ENCODE measurements around the gene IFT52.

Gene IFT52

GRCh38 chr20:43689165-43689564 is 98.4 kb downstream of the IFT52 start:
- Histone ChIP-seq H3K27ac (ENCODE audit: low read length) (no peak overlapping the region), H3K36me3 (ENCODE audit: control insufficient read depth, insufficient read depth, low read length) (peaks cover 20% of the 10 kb centered on the region), H3K4me3 (ENCODE audit: low read length) (no peak overlapping the region), H3K27me3 (ENCODE audit: control insufficient read depth, insufficient read depth, low read length) (no peaks in the 10 kb centered on the region; the same call in 1 of the 2 replicates), H3K4me1 (ENCODE audit: control insufficient read depth, insufficient read depth, low read length) (no peaks in the 10 kb centered on the region), H3K9me3 (ENCODE audit: control insufficient read depth, insufficient read depth, low read length) (no peaks in the 10 kb centered on the region)
- no CpG with 5 or more reads among the region's 4 CpGs for WGBS (ENCODE audit: insufficient coverage, insufficient read length)
- DNase-seq (ENCODE audit: low read depth, low spot score): no peak

GRCh38 chr20:43690943-43691598 is 100.3 kb downstream of the IFT52 start:
- no CpG with 5 or more reads among the region's 9 CpGs for whole genome bisulfite sequencing (ENCODE audit: insufficient coverage, insufficient read length)
- Histone ChIP-seq H3K4me3 (ENCODE audit: low read length) (no peak overlapping the region), H3K27me3 (ENCODE audit: control insufficient read depth, insufficient read depth, low read length) (no peaks in the 10 kb centered on the region; the same call in 1 of the 2 replicates), H3K4me1 (ENCODE audit: control insufficient read depth, insufficient read depth, low read length) (no peaks in the 10 kb centered on the region), H3K27ac (ENCODE audit: low read length) (no peak overlapping the region), H3K36me3 (ENCODE audit: control insufficient read depth, insufficient read depth, low read length) (peaks cover 20% of the 10 kb centered on the region), H3K9me3 (ENCODE audit: control insufficient read depth, insufficient read depth, low read length) (no peaks in the 10 kb centered on the region)
- no peak for DNase-seq (ENCODE audit: low read depth, low spot score)

DNA sequence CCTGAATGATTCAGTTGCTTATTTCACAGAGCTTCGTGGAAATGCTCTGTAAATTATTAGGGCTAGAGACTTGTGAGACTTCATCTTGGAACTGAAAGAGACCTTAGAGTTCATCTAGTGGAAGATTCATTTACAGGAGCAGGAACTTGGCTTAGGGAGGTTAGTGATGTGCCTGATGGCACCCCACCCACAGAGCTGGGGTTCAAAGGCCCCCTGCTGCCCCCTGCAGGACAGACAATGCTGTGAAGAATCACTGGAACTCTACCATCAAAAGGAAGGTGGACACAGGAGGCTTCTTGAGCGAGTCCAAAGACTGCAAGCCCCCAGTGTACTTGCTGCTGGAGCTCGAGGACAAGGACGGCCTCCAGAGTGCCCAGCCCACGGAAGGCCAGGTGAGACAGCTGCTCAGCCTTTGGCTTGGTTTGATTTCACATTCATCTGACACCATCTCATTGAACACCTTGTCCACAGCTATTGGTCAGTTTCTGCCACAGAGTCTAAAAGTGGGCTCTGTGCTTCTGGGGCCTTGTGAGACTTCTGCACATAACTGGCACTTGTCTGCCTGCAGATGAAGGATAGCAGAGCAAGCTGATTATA is 101.3 kb downstream of the IFT52 start:
- no peak for DNase-seq (ENCODE audit: low read depth, low spot score)
- H3K36me3 ChIP-seq (ENCODE audit: control insufficient read depth, insufficient read depth, low read length): peaks cover 15% of the 10 kb centered on the region; the same call in 1 of the 2 replicates

GRCh38 chr20:43694763-43695162 is 104.0 kb downstream of the IFT52 start:
- peaks cover 13% of the 10 kb centered on the region for H3K36me3 ChIP-seq (ENCODE audit: control insufficient read depth, insufficient read depth, low read length)
- WGBS (ENCODE audit: insufficient coverage, insufficient read length): no CpG with 5 or more reads among the region's 3 CpGs
- DNase-seq (ENCODE audit: low read depth, low spot score): no peak
- H3K4me1 ChIP-seq (ENCODE audit: control insufficient read depth, insufficient read depth, low read length): no peaks in the 10 kb centered on the region
- H3K27me3 ChIP-seq (ENCODE audit: control insufficient read depth, insufficient read depth, low read length): no peaks in the 10 kb centered on the region; the same call in 1 of the 2 replicates
- H3K4me3 ChIP-seq (ENCODE audit: low read length): no peak overlapping the region
- H3K9me3 ChIP-seq (ENCODE audit: control insufficient read depth, insufficient read depth, low read length): no peaks in the 10 kb centered on the region
- H3K27ac ChIP-seq (ENCODE audit: low read length): no peak overlapping the region

More for the DNA sequence above, 101.3 kb downstream of the IFT52 start:
- Histone ChIP-seq H3K27ac (ENCODE audit: low read length) (no peak overlapping the region), H3K9me3 (ENCODE audit: control insufficient read depth, insufficient read depth, low read length) (no peaks in the 10 kb centered on the region), H3K4me1 (ENCODE audit: control insufficient read depth, insufficient read depth, low read length) (no peaks in the 10 kb centered on the region), H3K27me3 (ENCODE audit: control insufficient read depth, insufficient read depth, low read length) (no peaks in the 10 kb centered on the region; the same call in 1 of the 2 replicates), H3K4me3 (ENCODE audit: low read length) (no peak overlapping the region)
- WGBS (ENCODE audit: insufficient coverage, insufficient read length): no CpG with 5 or more reads among the region's 5 CpGs

DNA sequence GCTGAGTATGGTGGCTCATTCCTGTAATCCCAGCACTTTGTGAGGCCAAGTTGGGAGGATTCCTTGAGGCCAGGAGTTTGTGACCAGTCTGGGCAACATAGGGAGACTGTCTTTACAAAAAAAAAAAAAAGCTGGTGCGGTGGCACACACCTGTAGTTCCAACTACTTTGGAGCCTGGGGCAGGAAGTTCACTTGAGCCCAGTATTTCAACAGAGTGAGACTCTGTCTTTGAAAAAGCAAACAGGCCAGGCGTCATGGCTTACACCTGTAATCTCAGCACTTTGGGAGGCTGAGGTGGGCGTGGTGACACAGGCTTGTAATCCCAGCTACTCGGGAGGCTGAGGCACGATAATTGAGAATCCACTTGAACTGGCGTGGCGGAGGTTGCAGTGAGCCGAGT is 104.8 kb downstream of the IFT52 start:
- DNase-seq (ENCODE audit: low read depth, low spot score): no peak
- no peaks in the 10 kb centered on the region for H3K4me1 ChIP-seq (ENCODE audit: control insufficient read depth, insufficient read depth, low read length)
- no peaks in the 10 kb centered on the region for H3K27me3 ChIP-seq (ENCODE audit: control insufficient read depth, insufficient read depth, low read length)
- H3K4me3 ChIP-seq (ENCODE audit: low read length): no peak overlapping the region
- peaks cover 16% of the 10 kb centered on the region for H3K36me3 ChIP-seq (ENCODE audit: control insufficient read depth, insufficient read depth, low read length)
- no peak overlapping the region for H3K27ac ChIP-seq (ENCODE audit: low read length)
- no CpG with 5 or more reads among the region's 8 CpGs for WGBS (ENCODE audit: insufficient coverage, insufficient read length)
- H3K9me3 ChIP-seq (ENCODE audit: control insufficient read depth, insufficient read depth, low read length): no peaks in the 10 kb centered on the region
